ENCODE results near the gene KSR1.

Gene KSR1

DNA sequence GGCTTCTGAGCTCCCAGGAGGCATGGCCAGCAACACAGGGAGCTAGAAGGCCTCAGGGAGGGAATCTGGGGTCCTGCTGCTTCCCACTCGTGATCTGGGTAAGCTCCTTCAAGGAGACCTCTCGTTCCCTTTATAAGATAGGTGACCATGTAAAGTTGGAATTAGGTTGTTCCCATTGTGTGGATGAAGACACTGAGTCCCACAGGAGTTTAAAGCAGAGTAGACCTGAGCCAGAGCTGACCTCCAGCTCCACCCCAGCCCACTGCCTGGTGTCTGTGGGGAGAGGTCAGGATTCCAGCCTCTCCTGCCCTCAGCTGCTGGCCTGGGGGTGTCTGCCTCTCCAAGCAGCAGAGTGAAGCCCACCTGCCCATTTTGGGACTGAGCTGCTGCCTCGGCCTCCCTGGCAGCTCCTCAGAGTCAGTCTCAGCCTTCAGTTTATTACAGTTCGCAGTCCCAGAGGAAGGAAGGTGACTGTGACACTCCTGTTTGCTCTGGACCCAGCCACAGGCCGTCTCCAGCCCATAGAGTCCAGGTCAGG is 141.6 kb downstream of the KSR1 start:
- no peak for DNase-seq

DNA sequence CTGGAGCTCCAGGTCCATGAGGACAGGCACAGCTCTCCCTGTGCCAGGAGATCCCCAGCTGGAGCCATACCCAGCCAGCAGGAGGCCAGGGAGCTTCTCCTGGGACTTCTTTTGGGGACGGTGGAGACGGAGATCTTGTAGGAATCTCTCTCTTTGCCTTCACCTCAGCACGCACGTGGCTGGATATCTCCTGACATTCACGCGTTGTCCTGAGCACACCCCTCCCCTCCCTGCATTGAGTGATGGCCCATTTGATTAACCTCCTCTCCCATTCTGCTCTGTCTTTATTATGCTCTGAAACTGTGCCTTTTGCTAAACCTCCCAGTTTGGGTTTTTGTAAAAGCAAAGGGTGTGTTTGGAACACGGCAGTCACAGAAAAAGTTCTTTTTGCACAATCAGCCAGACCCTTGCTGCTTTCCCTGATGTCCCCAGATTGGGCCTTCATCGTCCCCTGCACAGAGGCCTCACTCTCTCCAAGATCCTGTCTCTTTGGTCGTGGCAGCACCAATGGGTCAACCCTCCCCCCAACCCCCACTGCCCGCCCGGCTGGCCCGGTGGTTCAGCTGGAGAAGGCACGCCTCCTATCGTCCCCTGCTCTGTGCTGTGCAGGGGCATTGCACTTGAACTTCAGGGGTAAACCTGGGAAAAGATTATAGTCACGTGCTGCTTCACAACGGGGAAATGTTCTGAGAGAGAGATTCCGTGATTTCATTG is 142.2 kb downstream of the KSR1 start:
- DNase-seq: no peak

DNA sequence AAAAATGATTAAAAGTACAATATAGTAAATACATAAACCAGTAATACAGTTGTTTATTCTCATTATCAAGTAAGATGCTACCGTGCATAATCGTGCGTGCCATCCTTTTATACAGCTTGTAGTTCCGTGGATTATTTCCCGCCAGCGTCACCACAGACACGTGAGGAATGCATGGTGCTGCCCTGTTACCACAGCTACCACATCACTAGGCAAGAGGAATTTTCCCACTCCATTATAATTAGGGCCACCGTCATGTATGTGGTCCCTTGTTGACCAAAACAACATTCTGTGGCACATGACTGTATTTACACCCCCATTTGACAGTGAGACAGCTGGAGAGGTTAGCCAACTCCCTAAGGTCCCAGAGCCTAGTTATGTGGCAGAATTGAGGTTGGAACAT is 144.2 kb downstream of the KSR1 start:
- no peak for DNase-seq

DNA sequence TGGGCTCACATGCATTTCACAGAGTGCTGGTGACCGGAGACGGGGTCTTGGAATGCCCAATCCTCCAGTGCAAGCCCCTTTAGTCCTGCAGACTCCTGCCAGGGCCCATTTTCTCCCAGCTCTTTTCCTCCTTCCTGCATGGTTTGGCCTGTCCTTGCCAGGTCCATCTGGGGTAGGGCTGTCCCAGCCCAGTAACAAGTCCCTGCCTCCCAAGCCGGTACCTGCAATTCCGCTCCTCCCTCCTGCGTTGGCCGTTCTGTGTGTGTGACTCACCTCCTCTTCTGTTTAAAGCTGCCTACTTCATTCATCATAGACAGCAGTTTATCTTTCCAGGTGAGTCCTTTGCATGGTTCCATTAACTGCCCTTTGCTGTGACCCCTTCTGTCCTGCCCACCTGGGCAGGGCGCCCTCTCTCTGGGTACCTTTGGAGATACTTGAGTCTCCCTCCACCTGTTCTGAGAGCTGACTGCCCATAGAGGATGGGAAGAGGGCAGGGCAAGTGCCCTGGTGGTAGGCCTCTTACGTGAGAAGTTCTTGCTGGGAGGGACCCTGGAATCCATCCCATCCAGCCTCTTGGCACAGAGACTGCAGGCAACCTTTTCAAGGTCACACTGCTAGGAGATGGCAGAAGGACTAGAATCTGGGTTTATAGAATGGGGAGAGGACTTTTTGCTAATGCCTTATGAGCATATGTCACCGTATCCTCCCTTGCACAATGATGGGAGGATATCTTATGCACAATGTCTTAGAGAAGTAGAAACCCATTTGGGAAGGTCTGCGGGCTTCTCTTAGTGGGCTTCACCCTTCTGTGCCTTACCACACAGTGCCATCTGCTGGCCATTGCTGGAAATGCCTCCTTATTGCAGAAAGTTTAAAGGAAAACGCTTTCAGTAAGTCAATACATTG is 145.1 kb downstream of the KSR1 start:
- peak; percentile 83 for DNase-seq

DNA sequence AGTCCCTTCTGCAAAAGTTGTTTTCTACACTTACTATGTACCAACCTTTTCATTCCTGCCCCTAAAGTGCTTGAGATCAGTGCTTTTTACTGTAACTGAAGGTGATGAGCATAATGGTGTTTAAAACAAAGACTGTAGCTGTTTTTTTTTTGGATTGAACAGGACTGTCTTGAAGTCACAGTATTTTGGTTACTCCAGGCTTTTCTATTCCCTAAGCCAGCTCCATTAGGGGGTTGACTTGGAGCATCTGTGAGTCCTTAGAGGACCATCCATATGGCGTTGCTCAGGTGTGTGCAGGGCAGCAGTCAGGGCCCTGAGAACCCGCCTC is 145.7 kb downstream of the KSR1 start:
- DNase-seq: no peak

DNA sequence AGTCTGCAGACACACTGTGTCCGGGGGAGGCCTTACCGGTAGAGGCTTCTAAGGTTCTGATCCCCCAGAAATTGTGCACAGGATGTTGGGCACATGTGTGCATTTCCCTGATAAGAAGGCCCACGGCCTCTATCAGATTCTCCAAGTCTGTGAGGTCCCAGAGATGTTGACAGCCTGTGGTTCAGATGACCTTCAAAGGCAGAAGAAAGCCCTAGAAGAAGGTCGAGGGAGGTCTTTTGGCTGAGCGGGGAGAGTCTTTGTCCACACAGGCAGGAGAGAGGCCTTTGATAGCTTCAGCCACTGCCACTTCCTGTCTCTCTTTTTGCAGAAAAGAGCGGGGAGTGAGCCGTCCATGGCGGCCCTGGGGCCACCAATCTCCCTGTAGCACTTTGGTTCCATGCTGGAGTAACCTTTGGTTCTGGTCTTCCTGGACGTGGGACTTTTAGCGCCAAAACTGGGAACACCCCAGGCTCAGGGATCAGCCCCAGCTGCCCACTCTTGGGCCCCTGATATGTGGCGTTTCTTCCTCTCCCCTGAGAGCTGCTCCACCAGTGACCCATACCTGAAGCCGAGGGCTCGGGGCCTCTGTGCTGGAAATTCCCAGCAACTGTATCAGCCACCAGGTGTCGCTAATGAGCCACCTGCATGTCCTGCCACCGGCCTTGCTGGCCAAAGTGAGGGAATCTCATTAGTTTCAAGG is 146.6 kb downstream of the KSR1 start:
- peak; percentile 74 for DNase-seq

DNA sequence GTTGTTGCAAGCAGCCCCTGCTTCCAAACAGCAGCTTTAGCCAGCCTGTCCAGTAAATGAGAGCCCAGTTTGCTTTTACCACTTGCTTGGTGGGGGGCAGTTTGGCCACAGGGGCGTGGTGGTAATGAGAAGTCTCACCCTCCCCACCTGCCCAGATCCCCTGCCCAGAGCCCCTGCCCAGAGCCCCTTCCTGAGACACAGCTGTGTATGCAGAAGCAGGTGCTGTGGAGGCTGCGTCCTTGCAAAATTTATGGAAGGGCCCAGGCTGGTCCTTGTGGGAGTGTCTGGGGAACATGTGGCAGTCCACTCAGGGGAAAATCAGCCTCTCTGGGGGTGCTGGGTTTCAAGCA is 147.1 kb downstream of the KSR1 start:
- no peak for DNase-seq

DNA sequence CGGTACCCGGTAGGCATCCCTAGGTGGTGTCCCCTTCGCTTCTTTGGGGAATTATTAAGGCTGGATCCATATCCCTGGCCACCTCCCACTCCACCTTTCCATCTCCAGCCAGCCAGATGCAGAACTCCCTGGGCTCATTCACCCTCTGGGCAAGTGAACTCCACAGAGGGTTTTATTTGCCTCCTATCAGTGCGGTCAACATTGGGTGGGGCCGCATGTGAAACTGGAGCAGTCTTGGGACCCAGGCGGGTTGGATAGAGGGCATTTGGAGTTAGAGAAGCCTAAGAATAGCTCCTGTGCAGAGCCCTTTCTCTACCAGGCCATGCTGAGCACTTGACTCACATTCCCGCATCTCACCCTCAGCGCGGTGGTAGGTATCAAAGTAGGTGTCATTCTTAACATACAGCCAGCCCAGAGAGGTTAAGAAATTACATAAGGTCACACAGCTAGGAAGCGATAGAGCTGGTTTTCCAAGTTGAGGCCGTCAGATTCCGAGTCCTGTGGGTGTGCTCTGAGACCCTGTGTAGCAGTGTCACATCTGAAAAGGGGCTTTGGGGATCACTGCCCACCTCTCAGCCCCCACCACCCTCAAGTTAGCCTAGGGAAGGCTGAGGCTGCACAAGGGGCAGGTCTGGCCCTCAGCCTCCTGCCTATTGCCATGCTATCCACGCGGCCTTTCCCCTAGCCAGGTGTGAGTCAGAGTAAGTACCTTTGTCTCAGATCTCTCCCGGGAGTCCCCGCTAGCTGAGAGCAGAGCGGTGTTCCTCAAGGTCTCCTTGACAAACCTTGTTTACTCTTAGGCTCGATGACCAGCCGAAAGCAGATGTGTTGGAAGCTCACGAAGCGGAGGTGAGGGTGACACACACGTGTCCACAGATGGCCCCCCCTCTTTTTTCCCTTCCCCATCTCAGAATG is 147.9 kb downstream of the KSR1 start:
- no peak for DNase-seq

DNA sequence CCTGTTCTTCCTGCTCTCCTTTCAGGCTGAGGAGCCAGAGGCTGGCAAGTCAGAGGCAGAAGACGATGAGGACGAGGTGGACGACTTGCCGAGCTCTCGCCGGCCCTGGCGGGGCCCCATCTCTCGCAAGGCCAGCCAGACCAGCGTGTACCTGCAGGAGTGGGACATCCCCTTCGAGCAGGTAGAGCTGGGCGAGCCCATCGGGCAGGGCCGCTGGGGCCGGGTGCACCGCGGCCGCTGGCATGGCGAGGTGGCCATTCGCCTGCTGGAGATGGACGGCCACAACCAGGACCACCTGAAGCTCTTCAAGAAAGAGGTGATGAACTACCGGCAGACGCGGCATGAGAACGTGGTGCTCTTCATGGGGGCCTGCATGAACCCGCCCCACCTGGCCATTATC is 149.2 kb downstream of the KSR1 start:
- no peak for DNase-seq

DNA sequence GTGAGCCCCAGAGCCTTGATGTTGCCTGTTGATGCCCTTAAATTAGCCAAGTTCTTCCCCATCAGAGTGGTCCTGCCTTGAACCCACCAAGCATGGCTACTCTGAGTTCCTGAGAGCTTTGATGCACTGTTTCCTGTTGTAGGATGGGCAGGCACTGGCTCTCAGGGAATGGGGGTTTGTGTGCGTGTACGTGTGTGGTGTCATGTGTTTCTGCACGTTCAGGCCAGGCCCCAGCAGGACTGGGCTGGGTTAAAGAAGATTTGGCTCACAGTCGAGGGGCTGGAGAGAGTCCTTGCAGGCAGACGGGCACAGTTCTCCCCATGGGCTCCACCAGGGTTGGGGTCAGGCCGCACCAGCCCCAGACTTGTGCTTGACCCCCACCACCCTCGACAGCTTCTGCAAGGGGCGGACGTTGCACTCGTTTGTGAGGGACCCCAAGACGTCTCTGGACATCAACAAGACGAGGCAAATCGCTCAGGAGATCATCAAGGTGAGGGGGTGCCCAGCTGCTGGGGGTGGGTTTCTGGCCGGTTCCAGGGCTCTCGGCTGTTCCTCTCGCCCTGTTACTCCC is 151.4 kb downstream of the KSR1 start:
- DNase-seq: no peak

DNA sequence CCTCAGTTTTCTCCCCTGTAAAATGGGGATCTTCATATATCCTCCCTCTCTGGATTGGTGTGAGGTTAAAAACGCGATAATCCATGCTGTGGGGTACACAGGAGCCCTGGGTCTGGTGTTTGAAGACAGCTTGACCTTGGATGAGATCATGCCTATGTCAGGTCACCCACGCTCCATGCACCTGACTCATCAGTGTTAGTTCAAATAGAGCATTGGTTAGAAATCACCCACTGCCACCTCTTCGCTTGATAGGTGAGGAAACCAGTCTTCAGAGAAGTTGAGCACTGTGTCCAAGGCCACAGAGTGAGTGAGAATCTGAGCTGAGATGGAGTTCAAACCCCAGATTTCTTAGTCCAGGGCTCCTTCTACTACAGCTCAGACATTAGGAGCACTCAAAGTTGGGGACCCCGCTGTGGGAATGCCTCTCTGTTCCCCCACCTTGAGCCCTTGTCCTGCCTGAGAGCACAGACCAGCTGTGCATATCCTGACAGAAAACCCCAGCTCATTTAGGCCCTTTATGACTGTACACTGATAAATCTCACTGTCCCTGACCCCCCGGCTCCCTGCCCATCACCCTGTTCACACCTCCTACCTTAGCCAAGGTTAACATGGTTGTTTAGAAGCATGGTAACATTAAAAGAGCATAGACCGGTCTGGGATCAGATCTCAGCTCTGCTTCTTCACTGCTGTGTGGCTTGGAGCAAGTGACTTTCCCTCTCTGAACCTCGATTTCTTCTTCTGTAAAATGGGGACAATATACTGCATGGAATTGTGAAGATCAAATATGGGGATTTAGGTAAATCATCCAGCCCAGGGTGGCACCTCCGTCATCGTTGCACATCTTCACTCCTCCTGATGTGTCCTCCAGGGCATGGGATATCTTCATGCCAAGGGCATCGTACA is 152.3 kb downstream of the KSR1 start:
- no peak for DNase-seq

DNA sequence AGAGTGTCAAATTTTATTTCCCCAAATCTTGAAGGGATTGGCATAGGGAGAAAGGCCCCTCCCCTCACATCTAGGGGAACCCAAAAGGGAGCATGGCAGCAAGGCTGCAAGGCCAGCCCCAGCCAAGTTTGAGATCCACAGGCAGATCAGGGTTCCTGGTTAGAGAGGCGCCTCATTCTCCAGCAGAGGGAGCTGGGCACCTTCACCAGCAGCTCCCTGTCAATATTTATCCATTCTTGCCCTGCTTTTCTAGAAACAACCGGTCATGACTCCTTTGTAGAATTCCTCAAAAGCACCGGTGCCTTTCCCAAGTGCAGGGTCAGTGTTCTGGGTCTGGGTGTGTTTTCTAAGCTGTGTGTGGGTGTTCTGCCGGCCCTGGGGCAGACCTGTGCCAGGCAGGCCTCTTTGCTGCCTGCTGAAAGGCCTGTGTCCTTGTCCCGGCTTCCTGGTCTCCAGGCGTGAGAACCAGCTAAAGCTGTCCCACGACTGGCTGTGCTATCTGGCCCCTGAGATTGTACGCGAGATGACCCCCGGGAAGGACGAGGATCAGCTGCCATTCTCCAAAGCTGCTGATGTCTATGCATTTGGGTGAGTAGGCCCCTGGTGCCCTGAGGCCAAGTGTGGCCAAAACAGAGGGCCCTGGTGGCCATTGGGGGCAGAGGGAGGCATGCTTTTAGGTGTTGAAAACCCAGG is 153.5 kb downstream of the KSR1 start:
- DNase-seq: peak; percentile 33

DNA sequence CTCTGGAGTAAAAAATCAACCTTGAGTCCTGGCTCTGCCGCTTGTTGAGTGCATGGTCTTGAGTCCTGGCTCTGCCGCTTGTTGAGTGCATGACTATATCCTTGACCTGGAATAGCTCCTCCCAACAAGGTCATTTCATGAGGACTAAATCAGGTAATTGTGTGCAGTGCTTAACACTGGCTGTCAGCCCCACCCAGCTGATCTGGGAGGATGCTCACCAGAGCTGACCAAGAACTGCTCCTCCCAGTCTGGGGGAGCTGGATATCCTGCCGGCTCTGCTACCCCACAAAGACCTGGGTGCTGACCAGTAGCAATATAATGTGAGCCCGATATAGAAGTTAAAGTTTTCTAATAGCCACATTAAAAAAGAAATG is 154.0 kb downstream of the KSR1 start:
- DNase-seq: no peak

DNA sequence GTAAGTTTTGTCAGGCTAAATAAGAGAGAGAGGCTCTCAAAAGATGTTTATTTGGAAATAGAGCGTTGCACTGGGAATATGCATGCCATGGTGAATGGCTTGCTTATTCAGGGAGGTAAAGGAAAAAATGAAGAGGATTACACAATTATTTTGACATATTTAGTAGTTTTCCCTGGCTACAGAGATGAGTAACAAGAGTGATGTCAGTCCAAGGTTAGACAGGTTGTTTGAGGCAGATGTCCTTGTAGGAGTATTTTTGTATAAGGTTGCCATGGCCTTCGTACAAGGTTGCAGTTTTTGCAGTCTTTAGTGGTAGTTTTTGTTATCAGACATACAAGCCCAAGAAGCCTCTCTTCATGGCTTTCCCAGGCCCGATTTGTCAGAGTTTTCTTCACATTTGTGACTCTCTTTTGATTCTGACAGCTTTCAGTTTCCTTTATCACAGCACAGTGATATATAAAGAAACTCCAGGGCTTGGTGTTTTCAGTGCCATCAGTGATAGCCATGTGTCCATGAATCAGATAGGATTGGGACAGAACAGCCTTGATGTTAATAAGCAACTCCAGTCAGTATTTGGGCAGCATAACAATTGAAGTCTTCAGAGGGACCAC is 156.0 kb downstream of the KSR1 start:
- no peak for DNase-seq

DNA sequence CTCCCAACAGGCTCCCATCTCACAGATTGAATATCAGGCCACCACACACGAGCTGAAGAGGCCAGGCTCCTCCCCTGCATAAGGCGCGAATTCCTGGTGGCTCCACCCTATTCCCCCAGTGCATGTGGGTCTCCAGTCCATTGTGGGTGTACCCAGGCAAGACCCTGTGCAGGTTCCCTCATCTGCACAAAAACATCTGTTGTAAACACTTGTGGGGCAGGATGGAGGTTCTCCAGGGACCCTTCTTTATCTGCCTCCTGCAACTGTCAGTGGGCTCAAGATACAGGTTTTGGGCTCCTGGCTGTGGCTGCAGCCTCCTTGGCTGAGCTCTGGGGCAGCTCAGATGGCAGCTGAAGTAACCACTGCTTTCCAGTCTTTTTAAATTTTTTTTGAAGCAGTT is 157.2 kb downstream of the KSR1 start:
- DNase-seq: no peak

DNA sequence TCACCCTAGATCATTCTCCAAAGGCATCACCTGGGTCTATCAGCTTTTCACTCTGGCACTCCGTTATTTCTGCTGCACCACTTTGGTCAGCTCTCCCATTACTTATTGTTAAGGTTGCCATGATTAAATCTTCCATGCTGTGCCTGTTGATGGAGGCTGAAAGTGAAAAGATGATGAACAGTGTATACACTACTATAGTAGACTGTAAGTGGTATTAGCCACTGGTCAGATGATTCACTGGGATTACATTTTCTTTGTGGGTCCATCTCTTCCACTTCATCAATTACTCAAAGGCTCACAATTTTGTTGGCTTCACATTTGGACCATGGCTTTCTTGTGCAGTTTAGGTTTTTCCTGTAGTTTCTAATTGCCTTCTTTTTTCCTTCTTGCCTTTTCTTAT is 158.9 kb downstream of the KSR1 start:
- no peak for DNase-seq

DNA sequence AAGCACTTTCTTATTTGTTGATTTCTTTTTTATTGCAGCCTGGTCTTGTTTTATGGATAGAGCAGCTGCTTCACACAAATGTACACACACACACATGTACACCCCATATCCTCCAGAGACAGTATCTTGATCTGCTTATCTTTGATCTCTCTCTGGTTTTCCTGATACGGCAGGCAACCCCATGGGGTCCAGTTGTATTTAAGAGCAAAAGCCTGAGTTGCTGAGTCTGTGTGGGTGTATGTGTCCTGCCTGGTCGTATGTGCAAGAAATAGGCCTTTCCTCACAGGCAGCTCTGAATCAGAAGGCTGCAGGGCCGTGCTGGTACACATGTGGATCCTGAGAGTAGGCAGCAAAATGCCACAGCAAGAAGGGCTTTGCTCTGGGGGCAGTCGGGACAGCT is 160.2 kb downstream of the KSR1 start:
- DNase-seq: no peak

DNA sequence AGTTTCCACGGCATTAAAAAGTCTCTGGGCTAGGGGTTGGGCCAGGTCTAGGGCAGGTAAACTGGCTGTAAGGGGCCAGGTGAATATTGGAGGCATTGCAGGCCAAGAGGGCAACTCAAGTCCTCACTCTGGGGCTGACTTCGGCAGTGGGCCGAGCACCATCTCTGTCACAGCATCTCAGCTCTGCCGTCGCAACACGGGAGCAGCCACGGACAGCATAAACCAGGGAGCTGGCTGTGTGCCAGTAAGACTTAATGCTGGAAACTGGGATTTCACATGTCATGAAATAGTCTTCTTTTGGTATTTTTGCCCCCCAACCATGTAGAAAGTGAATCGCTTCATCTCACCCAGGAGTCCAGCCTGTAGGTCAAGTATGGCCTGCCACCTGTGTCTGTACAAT is 162.2 kb downstream of the KSR1 start:
- DNase-seq: no peak

DNA sequence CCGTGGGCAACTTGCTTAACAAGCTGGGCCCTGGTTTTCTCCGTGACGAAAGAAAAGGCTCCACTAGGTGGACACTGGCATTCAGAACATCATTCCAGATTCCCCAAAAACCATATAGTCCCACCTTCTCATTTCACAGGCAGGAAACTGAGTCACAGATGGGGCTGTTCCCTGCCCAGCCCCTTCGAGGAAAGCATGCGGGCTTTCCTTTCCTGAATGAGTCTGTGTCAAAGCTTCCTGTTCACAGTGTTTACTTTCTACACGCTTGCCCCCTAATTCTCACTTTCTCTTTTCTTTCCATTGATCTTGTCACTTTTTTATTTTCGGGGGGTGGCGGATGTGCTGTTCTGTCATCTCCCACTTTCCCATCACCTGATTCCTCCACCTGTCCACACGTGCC is 164.5 kb downstream of the KSR1 start:
- no peak for DNase-seq

DNA sequence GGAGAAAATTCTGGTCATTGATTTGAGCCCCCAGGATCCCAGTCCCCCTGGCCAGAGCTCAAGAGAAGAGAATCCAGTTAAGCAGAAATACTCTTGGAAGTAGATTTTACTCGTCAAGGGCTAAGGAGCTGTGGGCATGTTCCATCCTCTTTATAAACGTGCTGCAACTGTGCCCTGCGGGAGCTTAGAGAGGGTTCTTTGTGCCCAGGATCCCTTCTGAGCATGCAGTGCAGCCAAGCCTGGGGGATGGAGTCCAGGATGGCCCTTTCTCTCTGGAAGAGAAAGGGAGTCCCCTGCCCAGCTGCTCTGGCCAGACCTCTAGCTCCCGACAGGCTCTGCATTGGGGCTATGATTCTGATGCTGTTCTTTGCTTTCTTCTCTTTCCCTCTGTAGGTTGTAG is 165.3 kb downstream of the KSR1 start:
- no peak for DNase-seq

All from CD4-positive, alpha-beta T cell treated with Interleukin-17A for 1 hour (primary cell).